Activated T-cell treated with anti-CD3 and anti-CD28 coated beads, Interleukin-2, amount 50 U/mL, for 24 hours (primary cell): ENCODE measurements around the gene FKBP9.
"Not testable (repeated sequence)": the region's sequence is repeated elsewhere in the genome, so short reads cannot be mapped to it uniquely, and the experiment has no call there.

Experiments
- DNase-seq: peaks from one replicate; pipeline ENCODE4 v3.0.0-alpha.2; 2020
- H3K27ac Mint-ChIP-seq: 2 replicates; pipeline ENCODE4 v1.8.0; 2020; ENCODE audit warnings: mild to moderate bottlenecking, mixed read lengths
- H3K27me3 Mint-ChIP-seq: 2 replicates; pipeline ENCODE4 v1.8.0; 2020; ENCODE audit warnings: mixed read lengths
- H3K36me3 Mint-ChIP-seq: 2 replicates; pipeline ENCODE4 v1.8.0; 2020; ENCODE audit warnings: low read depth, mixed read lengths
- H3K4me1 Mint-ChIP-seq: 2 replicates; pipeline ENCODE4 v1.8.0; 2020; ENCODE audit warnings: low read depth, mixed read lengths
- H3K4me3 Mint-ChIP-seq: 2 replicates; pipeline ENCODE4 v1.8.0; 2020; ENCODE audit warnings: mild to moderate bottlenecking, moderate library complexity, mixed read lengths
- H3K9me3 Mint-ChIP-seq: 2 replicates; pipeline ENCODE4 v1.8.0; 2020; ENCODE audit warnings: mixed read lengths

The FKBP9 gene

GRCh38 chr7:32979246-32979645 is 22.0 kb downstream of the FKBP9 start:
- DNase-seq, H3K4me1 Mint-ChIP-seq, H3K27me3 Mint-ChIP-seq, H3K9me3 Mint-ChIP-seq, H3K4me3 Mint-ChIP-seq, H3K27ac Mint-ChIP-seq, H3K36me3 Mint-ChIP-seq: not testable (repeated sequence)

DNA sequence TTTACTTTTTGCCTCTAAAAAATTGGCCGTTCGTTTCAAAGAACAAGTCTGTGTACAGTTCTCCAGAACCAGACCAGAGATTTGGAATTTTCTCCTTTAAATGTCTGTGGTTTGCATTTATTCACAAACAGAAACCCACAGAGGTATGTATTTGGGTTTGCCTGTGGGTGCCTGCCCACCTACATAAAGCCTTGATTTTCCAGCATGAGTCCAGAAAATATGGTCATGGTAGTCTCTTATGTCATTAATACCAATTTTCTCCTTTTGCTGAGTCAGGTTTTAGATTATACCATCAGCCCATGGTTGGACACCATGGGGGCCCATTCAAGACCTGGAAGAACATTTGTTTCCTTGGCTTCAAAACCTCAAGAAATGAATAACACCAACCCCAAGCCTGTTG is 22.7 kb downstream of the FKBP9 start:
- not testable (repeated sequence) for H3K27ac Mint-ChIP-seq, H3K9me3 Mint-ChIP-seq, DNase-seq, H3K36me3 Mint-ChIP-seq, H3K27me3 Mint-ChIP-seq, H3K4me1 Mint-ChIP-seq, H3K4me3 Mint-ChIP-seq

DNA sequence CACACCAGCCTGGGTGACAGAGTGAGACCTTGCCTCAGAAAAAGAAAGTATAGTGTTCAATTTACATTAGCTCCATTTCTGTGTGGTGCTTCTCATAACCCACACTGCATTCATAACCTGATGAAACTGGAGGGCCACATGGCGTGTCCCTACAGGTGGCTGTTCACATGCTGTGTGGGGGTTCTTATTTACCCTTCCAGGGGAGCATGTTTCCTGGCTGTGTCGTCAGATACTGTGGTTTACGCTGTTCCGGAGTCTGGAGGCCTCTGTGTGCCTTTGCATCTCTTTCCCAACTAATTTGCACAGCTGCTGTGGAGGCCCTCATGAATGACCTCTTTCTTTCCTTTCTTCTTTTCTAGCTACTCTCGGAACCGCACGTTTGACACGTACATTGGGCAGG is 30.9 kb downstream of the FKBP9 start:
- H3K27ac Mint-ChIP-seq, H3K4me3 Mint-ChIP-seq, H3K36me3 Mint-ChIP-seq, H3K9me3 Mint-ChIP-seq, DNase-seq: not testable (repeated sequence)
- peaks cover 20% of the 10 kb centered on the region for H3K27me3 Mint-ChIP-seq
- H3K4me1 Mint-ChIP-seq: peaks cover 20% of the 10 kb centered on the region

- not testable (repeated sequence) for H3K4me3 Mint-ChIP-seq, H3K27ac Mint-ChIP-seq, H3K9me3 Mint-ChIP-seq, DNase-seq, H3K36me3 Mint-ChIP-seq
- peaks cover 21% of the 10 kb centered on the region for H3K4me1 Mint-ChIP-seq
- peaks cover 20% of the 10 kb centered on the region for H3K27me3 Mint-ChIP-seq
Measured at GRCh38 chr7:32991068-32991585, 33.9 kb downstream of the FKBP9 start.

- H3K27ac Mint-ChIP-seq, DNase-seq, H3K9me3 Mint-ChIP-seq, H3K36me3 Mint-ChIP-seq, H3K4me3 Mint-ChIP-seq: not testable (repeated sequence)
- peaks cover 20% of the 10 kb centered on the region for H3K27me3 Mint-ChIP-seq
- H3K4me1 Mint-ChIP-seq: peaks cover 21% of the 10 kb centered on the region
Measured at GRCh38 chr7:32991975-32992700, 34.9 kb downstream of the FKBP9 start.

- not testable (repeated sequence) for H3K4me3 Mint-ChIP-seq, DNase-seq, H3K9me3 Mint-ChIP-seq, H3K27ac Mint-ChIP-seq, H3K36me3 Mint-ChIP-seq
- H3K4me1 Mint-ChIP-seq: peaks cover 21% of the 10 kb centered on the region
- peaks cover 20% of the 10 kb centered on the region for H3K27me3 Mint-ChIP-seq
Measured at GRCh38 chr7:32992750-32993149, 35.5 kb downstream of the FKBP9 start.

- peaks cover 16% of the 10 kb centered on the region for H3K27me3 Mint-ChIP-seq
- H3K4me3 Mint-ChIP-seq, H3K9me3 Mint-ChIP-seq, H3K27ac Mint-ChIP-seq, DNase-seq, H3K4me1 Mint-ChIP-seq, H3K36me3 Mint-ChIP-seq: not testable (repeated sequence)
Measured at GRCh38 chr7:32997956-32998355, 40.7 kb downstream of the FKBP9 start.

DNA sequence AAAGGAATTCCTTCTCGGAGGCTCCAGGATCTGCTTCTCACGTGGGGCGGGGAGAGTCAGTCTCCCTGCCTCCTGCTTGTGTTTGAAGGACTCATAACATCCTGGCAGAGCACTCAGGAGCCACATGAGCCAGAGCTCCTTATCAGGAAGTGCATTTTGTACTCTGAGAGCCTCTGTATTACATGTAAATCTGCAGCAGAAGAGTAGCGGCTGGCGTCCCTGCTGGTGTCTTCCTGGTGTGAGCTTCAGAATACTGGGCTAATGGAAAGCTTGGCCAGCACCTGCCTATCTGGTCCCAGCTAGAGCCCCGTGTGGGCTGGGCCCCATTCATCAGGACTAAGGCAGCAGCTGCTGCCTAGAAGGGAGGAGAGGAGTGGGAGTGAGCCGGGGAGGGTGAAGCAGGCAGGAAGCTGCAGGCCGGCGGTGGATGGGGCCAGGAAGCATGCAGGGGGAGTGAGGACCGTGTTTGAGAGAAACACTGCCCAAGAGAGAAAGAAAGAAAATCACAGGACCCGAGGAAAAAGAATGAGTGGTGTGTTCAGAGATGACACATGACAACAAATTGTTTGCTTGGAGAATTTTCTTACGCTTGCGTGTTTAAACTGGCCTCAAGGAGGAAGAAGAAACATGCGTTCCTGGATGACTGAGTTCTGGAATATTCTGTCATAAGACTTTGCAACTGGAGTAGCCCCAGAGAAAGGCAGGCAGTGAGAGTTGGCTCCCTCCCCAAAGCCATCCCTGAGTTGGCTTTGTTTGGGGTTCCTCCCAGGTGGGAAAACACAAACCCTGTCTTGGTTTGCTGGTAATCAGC is 41.3 kb downstream of the FKBP9 start:
- H3K27me3 Mint-ChIP-seq: peaks cover 16% of the 10 kb centered on the region
- not testable (repeated sequence) for H3K4me1 Mint-ChIP-seq, H3K36me3 Mint-ChIP-seq, H3K4me3 Mint-ChIP-seq, H3K9me3 Mint-ChIP-seq, H3K27ac Mint-ChIP-seq, DNase-seq

GRCh38 chr7:32999380-32999779 is 42.1 kb downstream of the FKBP9 start:
- not testable (repeated sequence) for H3K9me3 Mint-ChIP-seq, H3K4me3 Mint-ChIP-seq, H3K36me3 Mint-ChIP-seq, H3K27ac Mint-ChIP-seq, DNase-seq, H3K4me1 Mint-ChIP-seq
- peaks cover 16% of the 10 kb centered on the region for H3K27me3 Mint-ChIP-seq

DNA sequence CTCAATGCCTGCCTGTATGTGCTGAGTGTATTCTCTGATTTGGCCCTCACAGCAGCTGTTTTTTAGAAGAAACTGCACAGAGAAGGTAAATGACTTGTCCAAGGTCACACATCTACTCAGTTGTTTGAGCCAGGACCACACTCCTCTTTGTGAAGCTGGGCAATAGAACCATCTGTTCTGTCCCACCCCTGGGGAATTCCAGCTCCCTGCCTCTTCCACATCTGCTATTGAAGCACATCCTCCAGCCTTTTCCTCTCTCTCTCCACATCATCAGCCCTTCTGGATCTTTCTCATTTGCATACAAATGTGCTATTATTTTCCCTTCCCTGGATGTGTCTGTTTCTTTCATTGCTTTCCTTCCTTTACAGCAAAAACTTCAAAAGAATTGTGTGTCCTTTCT is 45.9 kb downstream of the FKBP9 start:
- not testable (repeated sequence) for H3K27ac Mint-ChIP-seq, H3K4me3 Mint-ChIP-seq, H3K9me3 Mint-ChIP-seq, DNase-seq, H3K4me1 Mint-ChIP-seq, H3K36me3 Mint-ChIP-seq
- H3K27me3 Mint-ChIP-seq: peaks cover 16% of the 10 kb centered on the region

DNA sequence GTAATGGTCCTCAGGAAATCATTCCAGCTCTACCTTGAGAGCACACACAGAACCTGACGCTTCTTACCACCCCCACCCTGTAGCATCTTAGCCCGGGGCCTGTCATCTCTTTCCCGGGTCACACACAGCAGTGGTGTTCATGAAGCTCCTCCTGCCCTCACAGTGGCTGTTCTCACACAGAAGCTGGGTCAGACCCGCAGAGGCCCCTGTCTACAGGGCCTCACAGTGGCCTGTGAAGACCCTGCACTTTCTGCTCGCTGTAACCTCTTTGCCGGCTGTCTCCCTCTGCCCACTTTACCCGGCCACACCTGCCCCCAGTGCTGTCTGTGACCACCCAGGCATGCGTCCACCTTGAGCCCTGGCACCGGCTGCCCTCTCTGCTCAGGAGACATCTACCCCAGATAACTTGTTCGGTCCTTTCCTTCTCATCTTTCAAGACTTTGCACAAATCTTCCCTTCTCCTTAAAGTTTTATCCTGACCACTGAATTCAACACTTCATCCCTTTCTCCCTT is 46.9 kb downstream of the FKBP9 start:
- H3K27ac Mint-ChIP-seq, H3K4me1 Mint-ChIP-seq, DNase-seq, H3K27me3 Mint-ChIP-seq, H3K9me3 Mint-ChIP-seq, H3K4me3 Mint-ChIP-seq: not testable (repeated sequence)
- H3K36me3 Mint-ChIP-seq: peaks cover 12% of the 10 kb centered on the region

GRCh38 chr7:33005193-33005592 is 48.0 kb downstream of the FKBP9 start:
- H3K9me3 Mint-ChIP-seq, H3K27ac Mint-ChIP-seq, H3K4me1 Mint-ChIP-seq, DNase-seq, H3K4me3 Mint-ChIP-seq, H3K27me3 Mint-ChIP-seq: not testable (repeated sequence)
- H3K36me3 Mint-ChIP-seq: peaks cover 16% of the 10 kb centered on the region

GRCh38 chr7:33005690-33006089 is 48.5 kb downstream of the FKBP9 start:
- H3K9me3 Mint-ChIP-seq, H3K4me1 Mint-ChIP-seq, DNase-seq, H3K27ac Mint-ChIP-seq, H3K4me3 Mint-ChIP-seq, H3K27me3 Mint-ChIP-seq: not testable (repeated sequence)
- H3K36me3 Mint-ChIP-seq: peaks cover 19% of the 10 kb centered on the region

DNA sequence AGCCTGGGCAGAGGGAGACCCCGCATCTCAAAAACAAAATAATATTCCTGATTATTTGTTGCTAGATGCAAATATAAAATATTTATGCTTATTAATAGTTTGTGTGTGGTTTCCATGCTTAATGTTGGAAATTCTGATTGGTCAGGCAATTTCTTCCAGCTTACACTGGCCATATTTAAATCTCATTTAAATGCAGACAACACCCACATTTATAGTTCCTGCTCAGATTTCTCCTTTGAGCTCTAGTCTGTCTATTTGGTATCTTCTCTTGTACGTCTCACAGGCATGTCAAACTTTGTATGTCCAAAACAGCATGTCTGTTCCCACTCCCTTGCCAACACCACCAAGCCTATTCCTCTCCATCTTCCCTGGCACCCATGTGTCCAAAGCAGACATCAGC is 52.5 kb downstream of the FKBP9 start:
- H3K9me3 Mint-ChIP-seq: no peaks in the 10 kb centered on the region
- no peak overlapping the region for H3K4me3 Mint-ChIP-seq
- no peaks in the 10 kb centered on the region for H3K4me1 Mint-ChIP-seq
- H3K27me3 Mint-ChIP-seq: no peaks in the 10 kb centered on the region
- no peak overlapping the region for H3K27ac Mint-ChIP-seq
- H3K36me3 Mint-ChIP-seq: peaks cover 55% of the 10 kb centered on the region
- DNase-seq: no peak

DNA sequence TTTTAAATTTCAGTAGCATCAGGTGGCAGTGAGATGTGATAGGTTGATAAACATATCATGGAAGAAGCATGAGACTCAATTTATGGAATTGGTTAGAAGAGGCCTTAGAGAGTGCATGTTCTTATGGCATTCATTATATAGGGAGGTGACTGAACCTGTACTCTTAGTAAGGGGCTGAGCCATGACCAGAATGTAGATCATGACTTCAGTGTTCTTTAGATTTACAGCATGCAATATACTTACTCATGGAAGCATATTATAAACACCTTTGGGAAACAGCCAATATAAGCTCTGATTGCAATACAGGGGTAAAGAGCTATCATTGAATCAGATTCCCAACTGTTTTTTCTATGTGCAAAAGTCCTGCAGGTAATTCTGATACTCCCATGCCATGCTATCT is 55.1 kb downstream of the FKBP9 start:
- no peaks in the 10 kb centered on the region for H3K27me3 Mint-ChIP-seq
- no peaks in the 10 kb centered on the region for H3K9me3 Mint-ChIP-seq
- DNase-seq: no peak
- H3K4me1 Mint-ChIP-seq: no peaks in the 10 kb centered on the region
- H3K36me3 Mint-ChIP-seq: peaks cover 75% of the 10 kb centered on the region
- no peak overlapping the region for H3K27ac Mint-ChIP-seq
- no peak overlapping the region for H3K4me3 Mint-ChIP-seq
